HCT116 (cell line): ENCODE results near the gene BCAN. TPM values are rescaled to one million over a fixed set of nuclear protein-coding genes. Genes with fewer than 3 reads are reported as not detected.

Experiments used
- ATAC-seq: fragments of 200-7000 bp; cut with Tn5 transposase; 2 replicates; pipeline ENCODE4 v1.9.1; 2020; ENCODE audit warnings: mild to moderate bottlenecking, moderate library complexity
- BruUV-seq: library from RNA; stranded (reverse); fragments of 400-500 nt; replicated peaks from 2 replicates; lab custom pipeline; 2021; lab: Mats Ljungman, UMichigan
- CTCF ChIA-PET: fragments of 300-600 bp; sonication (Branson Sonifier 250); formaldehyde crosslinking; loops from one replicate; lab custom pipeline; 2021; ENCODE audit warnings: antibody characterized with exemption; lab: Charles Lee
- POLR2A ChIA-PET: fragments of 300-600, 350-600 bp; sonication (Branson Sonifier 250); formaldehyde crosslinking; loops from one replicate; lab custom pipeline; 2021; ENCODE audit warnings: antibody characterized with exemption; lab: Charles Lee
- RAD21 ChIA-PET, 2 experiments: fragments of 300-600 bp; sonication (Branson Sonifier 250); formaldehyde crosslinking; loops; one replicate each; lab custom pipeline; 2023; ENCODE audit warnings: low total read pairs in 2 of 2; ENCODE audit not compliant: uncharacterized antibody in 2 of 2, unreplicated experiment in 2 of 2, low non-redundant PET in 1 of 2; lab: Charles Lee
- DNase-seq: peaks from one replicate; pipeline ENCODE4 v3.0.0-alpha.2; 2010; ENCODE audit warnings: low read depth, low spot score
- H2AFZ ChIP-seq: fragments of 200-600 bp; shearing (Covaris generic), sonication (generic); 2 replicates; pipeline ENCODE4 v1.6.1; 2017; ENCODE audit warnings: low read depth, mixed run types, mixed read lengths, antibody characterized with exemption, low read length; ENCODE audit not compliant: poor library complexity, severe bottlenecking
- H3K27ac ChIP-seq: 2 replicates; pipeline ENCODE4 v1.5.1; 2012; ENCODE audit warnings: low read depth, low read length
- H3K27me3 ChIP-seq: fragments of 200-600 bp; sonication (generic); 2 replicates; pipeline ENCODE4 v1.6.1; 2016; ENCODE audit warnings: mixed run types, low read length, mixed read lengths; ENCODE audit not compliant: insufficient read depth
- H3K36me3 ChIP-seq, 2 experiments: fragments of 200-500 bp in 1 of 2; fragments of 200-600 bp in 1 of 2; sonication (Bioruptor generic) in 1 of 2; sonication (generic) in 1 of 2; 2 replicates each; pipeline versions ENCODE4 v1.5.1 to v1.6.1; 2014 to 2016; ENCODE audit warnings: low read length in 2 of 2, inconsistent platforms in 1 of 2, mixed read lengths in 1 of 2, mixed run types in 1 of 2; ENCODE audit not compliant: insufficient read depth in 2 of 2, control insufficient read depth in 1 of 2
- H3K4me1 ChIP-seq, 2 experiments: fragments of 200-600 bp in 1 of 2; sonication (generic) in 1 of 2; 2 replicates each; pipeline versions ENCODE4 v1.5.1 to v1.6.1; 2012 to 2017; ENCODE audit warnings: low read length in 2 of 2, inconsistent platforms in 1 of 2, mild to moderate bottlenecking in 1 of 2, mixed read lengths in 1 of 2, mixed run types in 1 of 2, moderate library complexity in 1 of 2; ENCODE audit not compliant: insufficient read depth in 2 of 2, control insufficient read depth in 1 of 2
- H3K4me2 ChIP-seq: fragments of 200-600 bp; sonication (generic); 2 replicates; pipeline ENCODE4 v1.6.1; 2017; ENCODE audit warnings: mixed run types, low read length, mixed read lengths
- H3K4me3 ChIP-seq, 2 experiments: fragments of 200-600 bp in 1 of 2; sonication (generic) in 1 of 2; replicated peaks in 1 of 2; 2 replicates each; pipeline ENCODE4 v1.5.1; 2011 to 2016; ENCODE audit warnings: low read length in 2 of 2, control low read depth in 1 of 2, low read depth in 1 of 2, mild to moderate bottlenecking in 1 of 2, mixed read lengths in 1 of 2, mixed run types in 1 of 2
- H3K79me2 ChIP-seq: fragments of 200-600 bp; sonication (generic); 2 replicates; pipeline ENCODE4 v1.6.1; 2017; ENCODE audit warnings: mild to moderate bottlenecking, mixed run types, low read length, moderate library complexity, mixed read lengths; ENCODE audit not compliant: insufficient read depth
- H3K9ac ChIP-seq: fragments of 200-600 bp; sonication (generic); 2 replicates; pipeline ENCODE4 v1.6.1; 2016; ENCODE audit warnings: low read length, mixed read lengths
- H3K9me2 ChIP-seq: fragments of 200-600 bp; sonication (generic), shearing (Covaris generic); 2 replicates; pipeline ENCODE4 v1.6.1; 2017; ENCODE audit warnings: mixed run types, mild to moderate bottlenecking, moderate library complexity; ENCODE audit not compliant: insufficient read depth
- H3K9me3 ChIP-seq, 2 experiments: fragments of 200-500 bp in 1 of 2; fragments of 200-600 bp in 1 of 2; sonication (Bioruptor generic) in 1 of 2; sonication (generic) in 1 of 2; 2 replicates each; pipeline ENCODE4 v1.6.1; 2014 to 2017; ENCODE audit warnings: low read length in 2 of 2, mixed read lengths in 2 of 2, inconsistent platforms in 1 of 2, low read depth in 1 of 2, mild to moderate bottlenecking in 1 of 2, mixed run types in 1 of 2, moderate library complexity in 1 of 2; ENCODE audit not compliant: control insufficient read depth in 1 of 2, insufficient read depth in 1 of 2
- H4K20me1 ChIP-seq: fragments of 200-600 bp; sonication (generic), shearing (Covaris generic); 2 replicates; pipeline ENCODE4 v1.6.1; 2017; ENCODE audit warnings: mixed run types, mild to moderate bottlenecking, moderate library complexity; ENCODE audit not compliant: insufficient read depth
- ATF3 ChIP-seq: IDR thresholded peaks from 2 replicates; pipeline ENCODE4 v1.6.1; 2012
- CBX3 ChIP-seq: IDR thresholded peaks from 2 replicates; pipeline ENCODE4 v1.6.1; 2012; ENCODE audit warnings: low read depth
- CEBPB ChIP-seq: IDR thresholded peaks from 2 replicates; pipeline ENCODE4 v1.6.1; 2012; ENCODE audit warnings: low read depth
- FOSL1 ChIP-seq: IDR thresholded peaks from 2 replicates; pipeline ENCODE4 v1.6.1; 2012; ENCODE audit warnings: low read depth
- POLR2A ChIP-seq: IDR thresholded peaks from 2 replicates; pipeline ENCODE4 v1.7.0; 2011; ENCODE audit warnings: borderline replicate concordance; ENCODE audit not compliant: insufficient read depth, insufficient read length; ENCODE audit errors: extremely low read depth
- RAD21 ChIP-seq: IDR thresholded peaks from 2 replicates; pipeline ENCODE4 v1.6.1; 2012; ENCODE audit warnings: low read depth, mild to moderate bottlenecking
- REST ChIP-seq: IDR thresholded peaks from 2 replicates; pipeline ENCODE4 v1.6.1; 2012; ENCODE audit warnings: low read depth
- SIN3A ChIP-seq: IDR thresholded peaks from 2 replicates; pipeline ENCODE4 v1.6.1; 2012; ENCODE audit warnings: low read depth
- SP1 ChIP-seq: IDR thresholded peaks from 2 replicates; pipeline ENCODE4 v1.6.1; 2012; ENCODE audit warnings: low read depth
- ZBTB33 ChIP-seq: IDR thresholded peaks from 2 replicates; pipeline ENCODE4 v1.6.1; 2011; ENCODE audit warnings: mild to moderate bottlenecking, low read length, moderate library complexity; ENCODE audit not compliant: insufficient replicate concordance; ENCODE audit errors: extremely low read depth
- ZFX ChIP-seq: fragments of 450-650 bp; IDR thresholded peaks from 2 replicates; pipeline ENCODE4 v1.6.1; 2017
- intact Hi-C: fragments of 100-400 bp; cut with micrococcal nuclease; formaldehyde crosslinking; loops from 2 replicates; pipeline ENCODE4 v1.10.0; 2022
- total RNA-seq: library from RNA; stranded (reverse); gene quantifications from one replicate; pipeline ENCODE4 v1.2.1, GENCODE V29; 2021; ENCODE audit not compliant: unreplicated experiment

The BCAN gene
- total RNA-seq, 1 experiment from 2014 or later: not detected

- Histone ChIP-seq H2AFZ (no peak overlapping the region), H3K27me3 (no peaks in the 10 kb centered on the region), H3K9me3 (no peaks in the 10 kb centered on the region), H4K20me1 (no peaks in the 10 kb centered on the region), H3K4me2 (no peak overlapping the region), H3K4me1 (peaks cover 13 to 26% of the 10 kb centered on the region in 2 experiments), H3K9ac (no peak overlapping the region), H3K4me3 (no peak overlapping the region), H3K27ac (no peak overlapping the region), H3K36me3 (no peaks in the 10 kb centered on the region), H3K9me2 (no peaks in the 10 kb centered on the region), H3K79me2 (no peaks in the 10 kb centered on the region)
- POLR2A ChIA-PET: interaction anchor here (1.6 kb wide), 1 partner anchor 12 kb away, joined by 4 read pairs; no protein-coding TSS in a partner anchor
- RAD21 ChIA-PET: no interaction called here
- ATAC-seq: no peak
- DNase-seq: no peak
- intact Hi-C loops: no loop called here
- no TSS peak for BruUV-seq
- TF ChIP-seq SP1: no peak
- TF ChIP-seq FOSL1: no peak
- no peak for TF ChIP-seq SIN3A
- no peak for TF ChIP-seq ATF3
- no peak for TF ChIP-seq POLR2A
- no peak for TF ChIP-seq REST
- no peak for TF ChIP-seq ZFX
- no peak for TF ChIP-seq CEBPB
- TF ChIP-seq CBX3: no peak
- no peak for TF ChIP-seq ZBTB33
- no peak for TF ChIP-seq RAD21
- CTCF ChIA-PET: no interaction called here
Measured at GRCh38 chr1:156673387-156674121, 31.6 kb downstream of the BCAN start.
